Right atrium auricular region (tissue), 2 donors: ENCODE data around the gene LRRC7. TPM values are rescaled to one million over a fixed set of nuclear protein-coding genes. Genes with fewer than 3 reads are reported as not detected.

Experiments used
- DNase-seq: peaks from one replicate; pipeline ENCODE4 v3.0.0-alpha.2; 2019; ENCODE audit warnings: low spot score
- H3K27ac ChIP-seq, 2 donors: fragments of 200-600 bp; sonication (generic); 1 replicate in 1 of 2; 2 replicates in 1 of 2; pipeline ENCODE4 v1.5.1; 2016 to 2019
- H3K27me3 ChIP-seq, 2 donors: fragments of 200-600 bp; sonication (generic); one replicate each; pipeline versions ENCODE4 v1.5.1 to v1.6.0; 2017 to 2019
- H3K36me3 ChIP-seq: fragments of 200-600 bp; sonication (generic); one replicate; pipeline ENCODE4 v1.5.1; 2016
- H3K4me1 ChIP-seq, 2 donors: fragments of 200-600 bp; sonication (generic); one replicate each; pipeline versions ENCODE4 v1.5.1 to v1.6.0; 2017 to 2019
- H3K4me3 ChIP-seq, 2 donors: fragments of 200-600 bp; sonication (generic); 1 replicate in 1 of 2; 2 replicates in 1 of 2; pipeline ENCODE4 v1.5.1; 2017 to 2019; ENCODE audit warnings: mild to moderate bottlenecking in 1 of 2, moderate library complexity in 1 of 2
- H3K9me3 ChIP-seq, 2 donors: fragments of 200-600 bp; sonication (generic); one replicate each; pipeline ENCODE4 v1.5.1; 2019
- CTCF ChIP-seq, 2 donors: fragments of 200-600 bp; sonication (generic); IDR thresholded peaks; one replicate each; pipeline ENCODE4 v1.5.1; 2019; ENCODE audit warnings: antibody characterized with exemption in 2 of 2
- total RNA-seq, 2 donors: library from RNA; depleted of rRNA; stranded (reverse); fragments of >200 nt; gene quantifications; one replicate each; pipeline ENCODE4 v1.1.0, GENCODE V29; 2016

LRRC7 gene
- total RNA-seq, 2 donors from 2014 or later, result 0.75 to 14.3 TPM

GRCh38 chr1:70086897-70087296 is 519.2 kb downstream of the LRRC7 start:
- no peak overlapping the region for H3K4me3 ChIP-seq
- TF ChIP-seq CTCF (IDR thresholded peaks at IDR 0.05), result no peak
- H3K27me3 ChIP-seq, result no peaks in the 10 kb centered on the region
- H3K9me3 ChIP-seq, result no peaks in the 10 kb centered on the region
- DNase-seq, result no peak
- H3K4me1 ChIP-seq, result no peaks in the 10 kb centered on the region
- H3K27ac ChIP-seq, result no peak overlapping the region
- no peaks in the 10 kb centered on the region for H3K36me3 ChIP-seq

GRCh38 chr1:70090141-70090540 is 522.4 kb downstream of the LRRC7 start:
- DNase-seq, result no peak
- no peaks in the 10 kb centered on the region for H3K4me1 ChIP-seq
- H3K27me3 ChIP-seq, result no peaks in the 10 kb centered on the region
- no peak overlapping the region for H3K27ac ChIP-seq
- H3K36me3 ChIP-seq, result no peaks in the 10 kb centered on the region
- no peaks in the 10 kb centered on the region for H3K9me3 ChIP-seq
- no peak for TF ChIP-seq CTCF (IDR thresholded peaks at IDR 0.05)
- H3K4me3 ChIP-seq, result no peak overlapping the region

GRCh38 chr1:70090875-70091274 is 523.2 kb downstream of the LRRC7 start:
- H3K4me3 ChIP-seq, result no peak overlapping the region
- H3K36me3 ChIP-seq, result no peaks in the 10 kb centered on the region
- H3K27me3 ChIP-seq, result no peaks in the 10 kb centered on the region
- H3K27ac ChIP-seq, result no peak overlapping the region
- H3K4me1 ChIP-seq, result no peaks in the 10 kb centered on the region
- no peaks in the 10 kb centered on the region for H3K9me3 ChIP-seq
- no peak for TF ChIP-seq CTCF (IDR thresholded peaks at IDR 0.05)
- DNase-seq, result no peak

GRCh38 chr1:70091811-70092210 is 524.1 kb downstream of the LRRC7 start:
- Histone ChIP-seq H3K9me3 (no peaks in the 10 kb centered on the region), H3K36me3 (no peaks in the 10 kb centered on the region), H3K4me3 (no peak overlapping the region), H3K27me3 (no peaks in the 10 kb centered on the region), H3K4me1 (no peaks in the 10 kb centered on the region), H3K27ac (no peak overlapping the region)
- TF ChIP-seq CTCF (IDR thresholded peaks at IDR 0.05), result no peak
- no peak for DNase-seq

- H3K27ac ChIP-seq, result no peak overlapping the region
- no peak overlapping the region for H3K4me3 ChIP-seq
- no peaks in the 10 kb centered on the region for H3K36me3 ChIP-seq
- DNase-seq, result no peak
- TF ChIP-seq CTCF (IDR thresholded peaks at IDR 0.05), result no peak
- H3K4me1 ChIP-seq, result no peaks in the 10 kb centered on the region
- H3K9me3 ChIP-seq, result no peaks in the 10 kb centered on the region
- H3K27me3 ChIP-seq, result no peaks in the 10 kb centered on the region
Measured at GRCh38 chr1:70092526-70092925, 524.8 kb downstream of the LRRC7 start.

GRCh38 chr1:70093250-70093975 is 525.7 kb downstream of the LRRC7 start:
- Histone ChIP-seq H3K9me3 (no peaks in the 10 kb centered on the region), H3K36me3 (no peaks in the 10 kb centered on the region), H3K4me3 (no peak overlapping the region), H3K4me1 (no peaks in the 10 kb centered on the region), H3K27me3 (no peaks in the 10 kb centered on the region), H3K27ac (no peak overlapping the region)
- no peak for DNase-seq
- TF ChIP-seq CTCF (IDR thresholded peaks at IDR 0.05), result no peak
